Measurements from ENCODE around the gene NAA80. TPM values are rescaled to one million over a fixed set of nuclear protein-coding genes. Genes with fewer than 3 reads are reported as not detected.
A peak's percentile ranks its signal among the peaks of the same experiment; 100 is the strongest.

The NAA80 gene
- total RNA-seq, 1 donor = 11.2 TPM

DNA sequence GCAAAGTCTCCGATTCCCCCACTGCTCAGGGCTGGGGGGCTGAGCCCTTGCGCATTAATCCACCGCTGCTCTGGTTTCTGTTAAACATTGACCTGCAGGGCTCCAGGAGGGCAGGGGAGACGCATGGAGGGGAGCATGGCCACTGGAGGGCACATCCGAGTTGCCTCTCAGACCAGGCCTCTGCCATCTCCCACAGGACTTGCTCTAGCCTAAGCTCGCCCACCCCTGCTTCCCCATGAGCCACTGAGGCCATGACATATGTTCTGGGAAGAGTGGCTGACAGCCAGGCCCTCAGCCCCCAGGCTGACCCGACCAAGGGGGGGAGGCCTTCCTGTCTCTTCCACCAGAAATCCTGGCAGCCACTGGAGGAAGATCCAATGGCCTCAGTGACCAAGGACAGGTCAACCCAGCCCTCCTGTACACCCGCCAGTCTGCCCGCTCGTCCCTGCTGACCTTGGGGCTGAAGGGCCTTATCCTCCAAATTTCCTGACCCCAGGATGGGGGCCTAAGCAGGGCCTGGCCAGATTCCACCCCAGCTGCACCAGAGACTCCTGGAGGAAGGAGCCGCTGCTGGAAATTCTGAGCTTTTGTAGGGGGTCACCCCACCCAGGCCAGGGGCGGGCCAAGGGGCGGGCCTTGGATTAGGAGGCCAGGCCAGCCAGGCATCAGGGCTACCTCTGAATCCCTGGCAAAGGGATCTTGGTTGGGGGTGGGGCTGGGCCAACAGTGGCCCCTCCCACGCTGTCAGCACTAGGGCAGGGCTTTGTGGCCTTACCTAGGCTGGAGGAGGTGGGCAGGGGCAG lies 4.0 kb upstream of the NAA80 start, which contains the start of gene HYAL1:
Gene HYAL1 (minus strand): TSS at position 562 of the 803 bp plus-strand sequence. CDS start 618 bp downstream, outside the sequence.
- H3K4me3 ChIP-seq (ENCODE audit: low read length) = no peak within 1 kb of the TSS
- peaks cover 25% of the 10 kb centered on the region for H3K4me1 ChIP-seq (ENCODE audit: insufficient read depth, low read length)
- H3K9me3 ChIP-seq (ENCODE audit: low read depth, low read length) = no peaks in the 10 kb centered on the region
- H3K27me3 ChIP-seq (ENCODE audit: insufficient read depth, low read length) = no peaks in the 10 kb centered on the region

GRCh38 chr3:50302095-50303012 lies 3.1 kb upstream of the NAA80 start:
- Histone ChIP-seq H3K4me3 (ENCODE audit: low read length) (no peak overlapping the region), H3K27me3 (ENCODE audit: insufficient read depth, low read length) (no peaks in the 10 kb centered on the region), H3K4me1 (ENCODE audit: insufficient read depth, low read length) (peaks cover 33% of the 10 kb centered on the region), H3K9me3 (ENCODE audit: low read depth, low read length) (no peaks in the 10 kb centered on the region)

DNA sequence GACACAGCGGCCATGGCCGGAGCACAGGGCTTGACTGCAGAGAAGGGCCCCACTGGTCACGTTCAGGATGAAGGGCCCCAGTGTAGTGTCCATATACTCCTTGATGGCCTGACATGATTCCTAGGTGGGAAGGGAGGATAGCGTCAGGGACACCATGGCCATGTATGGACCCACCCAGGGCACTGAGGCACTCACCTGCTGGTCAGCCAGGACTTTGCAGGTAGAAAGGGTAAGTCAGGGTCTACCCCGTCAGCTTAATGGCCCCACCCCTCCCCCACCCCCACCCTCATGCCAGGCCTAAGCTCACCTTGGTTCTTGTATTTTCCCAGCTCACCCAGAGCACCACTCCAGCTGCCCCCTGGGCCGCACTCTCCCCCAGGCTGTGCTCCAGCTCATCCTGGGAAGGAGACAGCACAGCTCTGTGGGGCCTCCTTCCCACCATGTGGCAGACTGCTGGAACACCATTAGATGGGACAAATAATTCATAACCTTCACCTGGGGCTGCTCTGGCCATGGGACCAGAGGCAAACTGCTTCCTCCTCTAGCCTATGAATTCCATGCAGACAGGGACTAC lies 1.6 kb upstream of the NAA80 start:
- Histone ChIP-seq H3K4me3 (ENCODE audit: low read length) (no peak overlapping the region), H3K9me3 (ENCODE audit: low read depth, low read length) (no peaks in the 10 kb centered on the region), H3K4me1 (ENCODE audit: insufficient read depth, low read length) (peaks cover 34% of the 10 kb centered on the region), H3K27me3 (ENCODE audit: insufficient read depth, low read length) (no peaks in the 10 kb centered on the region)

DNA sequence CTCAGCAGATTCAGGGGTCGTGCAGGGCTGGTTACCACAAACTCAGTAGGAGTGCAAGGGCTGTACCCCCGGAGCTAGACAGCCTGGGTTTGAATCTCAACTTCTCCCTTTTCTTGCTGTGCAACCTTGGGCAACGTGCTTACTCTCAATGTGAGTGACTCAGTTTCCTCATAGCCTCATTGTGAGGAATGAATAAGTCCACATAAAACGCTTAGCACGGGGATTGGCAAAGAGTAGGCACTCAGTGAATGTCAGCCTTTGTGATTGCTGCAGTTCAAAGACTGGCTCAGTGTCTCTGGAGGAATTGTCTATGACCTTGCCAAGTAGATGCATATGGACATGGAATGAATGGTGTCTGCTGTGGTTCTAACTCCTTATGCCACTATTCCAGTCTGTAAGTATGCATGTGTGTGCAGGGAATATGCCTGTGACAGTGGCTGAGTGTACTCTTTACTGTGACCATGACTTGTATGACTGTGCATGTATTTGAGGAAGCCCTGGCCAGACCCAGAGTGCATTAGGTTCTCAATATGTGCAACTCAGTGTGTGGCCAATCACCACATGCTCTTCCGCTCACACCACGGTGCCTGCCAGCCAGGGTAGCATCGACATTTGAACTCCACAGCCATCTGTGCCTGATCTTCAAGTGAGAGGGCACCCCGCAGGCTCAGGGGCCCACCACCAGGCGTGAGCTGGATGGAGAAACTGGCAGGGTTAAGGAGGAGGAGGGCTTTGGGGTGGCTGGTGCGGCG lies 900 bp upstream of the NAA80 start:
- Histone ChIP-seq H3K27me3 (ENCODE audit: insufficient read depth, low read length) (no peaks in the 10 kb centered on the region), H3K4me3 (ENCODE audit: low read length) (peak overlapping the region; percentile 37)

GRCh38 chr3:50299638-50299928 lies 378 bp upstream of the NAA80 start:
- Histone ChIP-seq H3K27me3 (ENCODE audit: insufficient read depth, low read length) (no peaks in the 10 kb centered on the region), H3K9me3 (ENCODE audit: low read depth, low read length) (no peaks in the 10 kb centered on the region), H3K4me1 (ENCODE audit: insufficient read depth, low read length) (peaks cover 34% of the 10 kb centered on the region), H3K4me3 (ENCODE audit: low read length) (peak overlapping the region; percentile 37)

More for the DNA sequence above, 900 bp upstream of the NAA80 start:
- Histone ChIP-seq H3K4me1 (ENCODE audit: insufficient read depth, low read length) (peaks cover 34% of the 10 kb centered on the region), H3K9me3 (ENCODE audit: low read depth, low read length) (no peaks in the 10 kb centered on the region)

GRCh38 chr3:50297896-50298725 lies 1.1 kb downstream of the NAA80 start:
- H3K27me3 ChIP-seq (ENCODE audit: insufficient read depth, low read length) = no peaks in the 10 kb centered on the region
- H3K4me3 ChIP-seq (ENCODE audit: low read length) = peak overlapping the region; percentile 74

DNA sequence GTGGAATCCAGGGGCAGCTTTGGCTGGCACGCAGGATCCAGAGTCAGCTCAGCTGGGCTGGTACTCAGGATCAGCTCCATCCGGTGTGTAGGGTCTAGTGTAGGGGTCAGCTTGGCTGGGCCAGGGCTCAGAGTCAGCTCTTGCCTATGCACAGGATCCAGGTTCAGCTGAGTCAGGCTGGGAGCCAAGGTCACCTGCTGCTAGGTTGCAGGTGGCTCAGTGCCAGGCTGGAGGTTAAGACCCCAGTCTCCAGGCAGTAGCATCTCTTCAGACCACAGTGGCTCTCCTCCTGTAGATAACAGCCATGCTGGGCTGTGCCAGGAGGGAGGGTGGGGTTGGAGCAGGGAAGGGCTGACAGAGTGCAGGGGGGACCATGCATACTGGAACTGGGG lies 1.8 kb downstream of the NAA80 start:
- Histone ChIP-seq H3K4me3 (ENCODE audit: low read length) (no peak overlapping the region), H3K9me3 (ENCODE audit: low read depth, low read length) (no peaks in the 10 kb centered on the region), H3K4me1 (ENCODE audit: insufficient read depth, low read length) (peaks cover 41% of the 10 kb centered on the region), H3K27me3 (ENCODE audit: insufficient read depth, low read length) (no peaks in the 10 kb centered on the region)

More at GRCh38 chr3:50297896-50298725, 1.1 kb downstream of the NAA80 start:
- Histone ChIP-seq H3K9me3 (ENCODE audit: low read depth, low read length) (no peaks in the 10 kb centered on the region), H3K4me1 (ENCODE audit: insufficient read depth, low read length) (peaks cover 34% of the 10 kb centered on the region)

- Histone ChIP-seq H3K27me3 (ENCODE audit: insufficient read depth, low read length) (no peaks in the 10 kb centered on the region), H3K4me1 (ENCODE audit: insufficient read depth, low read length) (peaks cover 41% of the 10 kb centered on the region), H3K4me3 (ENCODE audit: low read length) (no peak overlapping the region), H3K9me3 (ENCODE audit: low read depth, low read length) (no peaks in the 10 kb centered on the region)
Observed at GRCh38 chr3:50296721-50297383, 2.4 kb downstream of the NAA80 start.

DNA sequence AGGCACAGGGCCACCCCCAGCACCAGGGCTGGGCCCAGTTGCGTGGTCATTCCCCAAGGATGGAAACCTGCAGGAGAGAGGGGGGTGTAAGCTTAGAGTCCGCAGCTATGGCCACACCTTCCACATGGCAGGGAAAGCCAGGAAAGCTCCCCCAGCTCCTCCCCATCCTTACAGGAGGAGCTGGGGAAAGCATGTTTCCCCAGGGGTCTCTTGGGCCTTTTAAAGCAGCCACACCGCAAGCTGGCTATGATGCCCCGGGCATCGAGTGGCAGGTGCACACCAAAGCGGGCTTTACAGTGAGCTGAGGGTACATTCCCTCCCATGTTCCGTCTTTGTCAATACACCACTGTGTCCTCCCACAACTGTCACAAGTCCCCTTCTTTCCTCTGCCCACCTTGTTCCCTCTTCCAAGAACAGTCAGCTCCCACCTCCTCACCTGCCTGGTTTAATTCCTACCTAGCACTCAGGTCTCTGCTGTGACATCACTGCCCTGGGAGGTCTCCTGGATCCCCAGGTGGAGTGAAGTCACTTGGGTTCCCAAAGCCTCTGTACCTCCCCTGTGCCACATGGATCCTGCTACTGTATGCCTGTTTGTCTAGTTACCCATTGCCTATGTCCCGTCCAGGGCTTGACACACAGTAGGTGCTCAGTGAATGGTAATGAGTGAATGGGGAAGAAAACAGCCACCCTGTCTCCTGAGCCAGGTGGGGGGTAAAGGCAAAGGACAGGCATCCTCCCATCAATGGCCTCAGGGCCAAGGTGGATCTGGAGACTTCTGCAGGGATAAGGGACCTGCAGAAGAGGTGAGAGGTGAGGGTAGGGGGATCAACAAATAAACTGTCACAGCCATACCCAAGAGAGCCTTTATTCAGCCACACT lies 3.4 kb downstream of the NAA80 start:
- H3K4me1 ChIP-seq (ENCODE audit: insufficient read depth, low read length) = peaks cover 48% of the 10 kb centered on the region
- H3K4me3 ChIP-seq (ENCODE audit: low read length) = no peak overlapping the region
- H3K27me3 ChIP-seq (ENCODE audit: insufficient read depth, low read length) = no peaks in the 10 kb centered on the region
- no peaks in the 10 kb centered on the region for H3K9me3 ChIP-seq (ENCODE audit: low read depth, low read length)

- Histone ChIP-seq H3K27me3 (ENCODE audit: insufficient read depth, low read length) (no peaks in the 10 kb centered on the region), H3K9me3 (ENCODE audit: low read depth, low read length) (no peaks in the 10 kb centered on the region), H3K4me3 (ENCODE audit: low read length) (no peak overlapping the region), H3K4me1 (ENCODE audit: insufficient read depth, low read length) (peaks cover 39% of the 10 kb centered on the region)
Observed at GRCh38 chr3:50294492-50295403, 4.5 kb downstream of the NAA80 start.

GRCh38 chr3:50294089-50294488 lies 5.1 kb downstream of the NAA80 start:
- Histone ChIP-seq H3K27me3 (ENCODE audit: insufficient read depth, low read length) (no peaks in the 10 kb centered on the region), H3K4me1 (ENCODE audit: insufficient read depth, low read length) (peaks cover 37% of the 10 kb centered on the region), H3K4me3 (ENCODE audit: low read length) (no peak overlapping the region), H3K9me3 (ENCODE audit: low read depth, low read length) (no peaks in the 10 kb centered on the region)

Measured in mononuclear cell (primary cell).